HG03575 (cell line): Measurements from ENCODE around the gene GMEB1.
"Not testable (repeated sequence)": the region's sequence is repeated elsewhere in the genome, so short reads cannot be mapped to it uniquely, and the experiment has no call there.

Experiments
- ATAC-seq: cut with Tn5 transposase; IDR thresholded peaks from one replicate; pipeline ENCODE4 v1.9.1; 2021; ENCODE audit not compliant: unreplicated experiment, insufficient number of reproducible peaks, low FRiP score; ENCODE audit errors: extremely low read depth

Gene GMEB1

DNA sequence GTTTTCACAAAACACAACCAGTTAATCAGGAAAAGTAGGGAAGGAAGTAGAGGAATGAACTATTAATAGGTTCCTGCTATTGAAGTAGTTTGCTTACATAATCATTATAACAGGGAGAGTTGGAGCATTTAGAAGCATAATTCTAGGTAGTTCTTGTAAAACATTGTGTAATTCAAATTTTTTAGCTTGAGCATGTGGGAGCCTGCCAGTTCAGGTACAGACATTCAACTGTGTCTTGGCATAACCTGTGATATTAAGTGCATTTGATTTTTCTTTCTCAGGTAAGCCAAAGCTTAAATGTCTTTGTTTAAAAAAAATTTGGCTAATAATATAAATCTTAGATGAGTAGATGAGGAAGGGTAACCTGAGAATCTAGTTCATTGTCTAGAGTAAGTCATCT lies 71.5 kb downstream of the GMEB1 start:
- ATAC-seq, result no peak

DNA sequence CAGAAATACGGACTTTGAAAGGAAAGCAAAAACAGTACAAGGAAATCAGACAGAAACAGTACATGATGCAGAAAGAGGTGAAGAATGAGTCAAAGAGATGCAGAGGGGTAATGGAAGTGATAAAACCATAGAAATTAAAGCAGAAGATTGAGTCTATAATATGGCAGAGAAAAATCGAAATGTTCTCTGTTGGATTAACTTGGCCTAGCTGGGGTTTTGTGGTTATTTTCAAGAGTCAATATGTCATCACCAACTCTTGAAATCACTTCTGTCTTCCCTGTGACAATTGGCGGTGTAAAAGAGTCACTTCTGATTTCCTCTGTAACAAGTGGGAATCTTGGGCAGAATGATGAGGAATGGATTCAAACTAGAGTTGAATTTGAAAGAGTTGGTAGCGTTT lies 75.6 kb downstream of the GMEB1 start:
- ATAC-seq, result no peak

DNA sequence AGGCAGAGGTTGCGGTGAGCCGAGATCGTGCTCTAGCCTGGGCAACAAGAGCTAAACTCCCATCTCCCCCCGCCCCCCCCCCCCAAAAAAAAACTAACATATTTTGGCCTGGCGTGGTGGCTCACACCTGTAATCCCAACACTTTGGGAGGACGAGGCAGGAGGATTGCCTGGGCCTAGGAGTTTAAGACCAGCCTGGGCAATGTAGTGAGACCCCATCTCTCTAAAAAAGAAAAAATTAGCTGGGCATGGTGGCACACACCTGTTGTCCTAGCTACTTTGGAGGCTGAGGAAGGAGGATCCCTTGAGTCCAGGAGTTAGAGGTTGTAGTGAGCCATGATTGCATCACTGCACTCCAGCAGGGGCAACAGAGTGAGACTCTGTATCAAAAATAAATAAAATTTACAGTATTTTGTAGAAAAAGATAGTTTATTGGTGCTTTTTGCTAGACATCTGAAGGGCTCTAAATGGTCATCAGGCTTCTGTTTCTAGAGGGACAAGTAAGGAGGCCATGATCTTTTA lies 77.1 kb downstream of the GMEB1 start:
- no peak for ATAC-seq

GRCh38 chr1:28750330-28750729 lies 81.7 kb downstream of the GMEB1 start:
- no peak for ATAC-seq

DNA sequence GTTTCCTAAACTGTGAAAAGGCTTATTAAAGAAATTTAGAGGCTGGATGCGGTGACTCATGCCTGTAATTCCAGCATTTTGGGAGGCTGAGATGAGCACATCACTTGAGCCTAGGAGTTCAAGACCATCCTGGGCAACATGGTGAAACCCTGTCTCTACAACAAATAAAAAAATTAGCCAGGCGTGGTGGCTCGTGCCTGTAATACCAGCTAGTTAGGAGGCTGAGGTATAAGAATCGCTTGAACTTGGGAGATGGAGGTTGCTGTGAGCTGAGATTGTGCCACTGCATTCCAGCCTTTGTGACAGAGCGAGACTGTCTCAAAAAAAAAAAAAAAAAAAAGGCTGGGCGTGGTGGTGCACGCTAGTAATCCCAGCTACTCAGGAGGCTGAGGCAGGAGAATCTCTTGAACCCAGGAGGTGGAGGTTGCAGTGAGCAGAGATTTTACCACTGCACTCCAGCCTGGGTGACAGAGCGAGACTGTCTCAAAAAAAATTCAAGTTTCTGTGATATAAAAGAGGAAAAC lies 82.2 kb downstream of the GMEB1 start:
- ATAC-seq, result not testable (repeated sequence)

DNA sequence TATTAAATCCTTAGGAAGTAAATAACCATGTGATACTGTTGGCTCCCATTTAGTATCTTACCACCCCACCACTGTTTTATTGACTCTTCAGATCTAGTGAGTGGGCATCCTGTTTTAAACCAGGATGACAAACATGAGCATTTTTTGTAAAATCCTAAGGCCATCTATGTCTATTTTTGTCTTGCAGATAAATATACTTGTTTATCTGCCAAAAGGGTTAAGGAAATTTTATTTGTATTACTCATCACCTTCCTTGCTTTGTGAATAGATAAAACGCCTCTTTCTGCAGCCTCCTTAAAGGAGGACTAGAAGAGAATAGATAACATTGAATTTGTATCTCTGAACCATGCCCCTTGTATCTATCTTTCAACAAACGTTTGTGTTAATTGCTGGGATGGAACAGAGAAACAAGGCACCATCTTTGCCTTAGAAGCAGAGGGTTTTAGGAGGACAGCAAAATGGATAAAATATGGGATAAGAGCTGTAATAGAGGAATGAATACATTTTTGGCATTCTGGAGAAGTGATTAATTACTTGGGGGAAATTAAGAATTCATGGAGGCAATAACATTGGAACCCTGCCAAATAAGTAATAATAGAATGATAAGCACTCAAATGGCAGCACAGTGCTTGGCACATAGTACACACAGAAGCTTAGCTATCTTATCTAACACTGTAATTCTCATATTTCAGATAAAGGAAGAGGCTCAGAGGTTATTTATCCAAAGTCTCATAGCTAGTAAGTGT lies 82.9 kb downstream of the GMEB1 start:
- ATAC-seq, result no peak

- ATAC-seq, result no peak
Observed at GRCh38 chr1:28755701-28756100, 87.1 kb downstream of the GMEB1 start.

DNA sequence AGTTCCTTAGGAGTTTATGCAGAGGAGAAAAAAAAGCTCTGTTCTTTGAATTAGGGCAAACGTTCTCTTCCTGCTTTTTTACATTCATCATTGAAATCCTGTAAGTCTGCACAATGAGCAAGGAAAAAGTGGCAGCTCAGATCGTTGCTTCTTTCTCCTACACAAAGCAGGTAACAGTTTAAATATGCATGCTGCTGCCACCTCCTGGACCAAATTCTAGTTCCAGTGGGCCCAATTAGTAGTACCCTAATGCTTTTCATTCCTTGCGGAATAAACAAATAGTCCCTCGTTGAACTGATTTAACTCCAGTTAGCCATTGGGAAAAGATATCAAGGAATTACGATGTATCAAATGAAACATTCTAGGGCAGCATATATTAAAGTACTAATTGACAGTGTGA lies 88.3 kb downstream of the GMEB1 start:
- no peak for ATAC-seq

DNA sequence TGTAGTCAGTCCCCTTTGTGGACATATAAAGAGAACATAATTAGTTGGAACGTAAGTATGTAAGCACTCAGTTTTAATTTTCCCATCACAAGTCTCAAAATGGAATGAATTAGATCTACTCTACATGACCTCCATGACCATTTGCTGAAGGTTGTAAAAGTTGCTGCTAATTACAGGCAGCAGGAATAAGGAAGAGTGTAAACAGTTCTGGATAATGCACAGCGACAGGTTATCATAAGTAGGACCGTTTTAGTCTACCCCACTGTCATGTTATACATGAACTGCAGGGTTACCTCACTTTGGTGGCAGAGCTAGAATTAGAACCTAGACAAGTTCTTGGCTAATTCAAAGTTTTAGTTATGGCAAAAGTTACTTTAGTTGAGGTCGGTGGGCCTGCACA lies 89.8 kb downstream of the GMEB1 start:
- ATAC-seq, result no peak

GRCh38 chr1:28759257-28759656 lies 90.7 kb downstream of the GMEB1 start:
- ATAC-seq, result no peak

DNA sequence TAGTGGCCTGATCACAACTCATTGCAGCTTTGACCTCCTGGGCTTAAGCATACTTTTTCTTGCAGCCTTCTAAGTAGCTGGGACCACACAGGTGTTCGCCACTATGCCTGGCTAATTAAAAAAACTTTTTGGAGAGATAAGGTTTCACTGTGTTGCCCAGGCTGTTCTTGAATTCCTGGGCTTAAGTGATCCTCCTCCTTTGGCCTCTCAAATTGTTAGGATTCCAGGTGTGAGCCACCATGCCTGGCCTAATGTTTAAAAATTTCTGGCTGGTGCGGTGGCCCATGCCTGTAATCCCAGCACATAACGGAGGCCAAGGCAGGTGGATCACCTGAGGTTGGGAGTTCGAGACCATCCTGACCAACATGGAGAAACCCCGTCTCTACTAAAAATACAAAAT lies 92.6 kb downstream of the GMEB1 start:
- ATAC-seq, result no peak

GRCh38 chr1:28766532-28767183 lies 98.1 kb downstream of the GMEB1 start:
- no peak for ATAC-seq
